Right atrium auricular region (tissue), 2 donors: Measurements from ENCODE around the gene PSMA1. TPM values are rescaled to one million over a fixed set of nuclear protein-coding genes. Genes with fewer than 3 reads are reported as not detected.
A peak's percentile ranks its signal among the peaks of the same experiment; 100 is the strongest.

Source experiments
- DNase-seq: peaks from one replicate; pipeline ENCODE4 v3.0.0-alpha.2; 2019; ENCODE audit warnings: low spot score
- H3K27ac ChIP-seq, 2 donors: fragments of 200-600 bp; sonication (generic); 1 replicate in 1 of 2; 2 replicates in 1 of 2; pipeline ENCODE4 v1.5.1; 2016 to 2019
- H3K27me3 ChIP-seq, 2 donors: fragments of 200-600 bp; sonication (generic); one replicate each; pipeline versions ENCODE4 v1.5.1 to v1.6.0; 2017 to 2019
- H3K36me3 ChIP-seq: fragments of 200-600 bp; sonication (generic); one replicate; pipeline ENCODE4 v1.5.1; 2016
- H3K4me1 ChIP-seq, 2 donors: fragments of 200-600 bp; sonication (generic); one replicate each; pipeline versions ENCODE4 v1.5.1 to v1.6.0; 2017 to 2019
- H3K4me3 ChIP-seq, 2 donors: fragments of 200-600 bp; sonication (generic); 1 replicate in 1 of 2; 2 replicates in 1 of 2; pipeline ENCODE4 v1.5.1; 2017 to 2019; ENCODE audit warnings: mild to moderate bottlenecking in 1 of 2, moderate library complexity in 1 of 2
- H3K9me3 ChIP-seq, 2 donors: fragments of 200-600 bp; sonication (generic); one replicate each; pipeline ENCODE4 v1.5.1; 2019
- CTCF ChIP-seq, 2 donors: fragments of 200-600 bp; sonication (generic); IDR thresholded peaks; one replicate each; pipeline ENCODE4 v1.5.1; 2019; ENCODE audit warnings: antibody characterized with exemption in 2 of 2
- total RNA-seq, 2 donors: library from RNA; depleted of rRNA; stranded (reverse); fragments of >200 nt; gene quantifications; one replicate each; pipeline ENCODE4 v1.1.0, GENCODE V29; 2016

PSMA1 gene
- total RNA-seq, 2 donors from 2014 or later = 96.0 to 104 TPM

- Histone ChIP-seq H3K4me3 (no peak overlapping the region), H3K27ac (no peak overlapping the region), H3K4me1 (no peaks in the 10 kb centered on the region), H3K9me3 (no peaks in the 10 kb centered on the region), H3K36me3 (peaks cover 99% of the 10 kb centered on the region), H3K27me3 (no peaks in the 10 kb centered on the region)
- no peak for TF ChIP-seq CTCF (IDR thresholded peaks at IDR 0.05)
- no peak for DNase-seq
These were observed 39.5 kb downstream of the PSMA1 start for GRCh38 chr11:14480716-14481115.

GRCh38 chr11:14471127-14471526 lies 49.1 kb downstream of the PSMA1 start:
- no peak for TF ChIP-seq CTCF (IDR thresholded peaks at IDR 0.05)
- no peaks in the 10 kb centered on the region for H3K9me3 ChIP-seq

GRCh38 chr11:14463623-14464022 lies 56.6 kb downstream of the PSMA1 start:
- Histone ChIP-seq H3K27me3 (no peaks in the 10 kb centered on the region), H3K4me3 (no peak overlapping the region), H3K9me3 (no peaks in the 10 kb centered on the region), H3K36me3 (peaks cover 94% of the 10 kb centered on the region), H3K4me1 (no peaks in the 10 kb centered on the region), H3K27ac (no peak overlapping the region)
- DNase-seq = no peak
- no peak for TF ChIP-seq CTCF (IDR thresholded peaks at IDR 0.05)

More at GRCh38 chr11:14471127-14471526, 49.1 kb downstream of the PSMA1 start:
- DNase-seq = no peak
- no peaks in the 10 kb centered on the region for H3K27me3 ChIP-seq
- no peak overlapping the region for H3K4me3 ChIP-seq
- no peak overlapping the region for H3K27ac ChIP-seq
- no peaks in the 10 kb centered on the region for H3K4me1 ChIP-seq
- H3K36me3 ChIP-seq = peaks cover 92% of the 10 kb centered on the region

GRCh38 chr11:14460147-14460546 lies 60.0 kb downstream of the PSMA1 start:
- Histone ChIP-seq H3K9me3 (no peaks in the 10 kb centered on the region), H3K4me1 (no peaks in the 10 kb centered on the region), H3K27ac (no peak overlapping the region), H3K36me3 (peaks cover 84% of the 10 kb centered on the region), H3K27me3 (no peaks in the 10 kb centered on the region), H3K4me3 (no peak overlapping the region)
- TF ChIP-seq CTCF (IDR thresholded peaks at IDR 0.05) = no peak
- DNase-seq = no peak

GRCh38 chr11:14458377-14458776 lies 61.8 kb downstream of the PSMA1 start:
- H3K27ac ChIP-seq = no peak overlapping the region
- no peak for TF ChIP-seq CTCF (IDR thresholded peaks at IDR 0.05)
- no peaks in the 10 kb centered on the region for H3K9me3 ChIP-seq
- H3K36me3 ChIP-seq = peaks cover 67% of the 10 kb centered on the region
- no peak overlapping the region for H3K4me3 ChIP-seq
- H3K27me3 ChIP-seq = no peaks in the 10 kb centered on the region
- H3K4me1 ChIP-seq = no peaks in the 10 kb centered on the region
- DNase-seq = no peak

GRCh38 chr11:14455648-14456430 lies 64.3 kb downstream of the PSMA1 start:
- Histone ChIP-seq H3K4me3 (no peak overlapping the region), H3K9me3 (no peaks in the 10 kb centered on the region), H3K27me3 (no peaks in the 10 kb centered on the region), H3K36me3 (peaks cover 44% of the 10 kb centered on the region), H3K27ac (peak overlapping the region in 1 of 2 donors; percentile 12), H3K4me1 (no peaks in the 10 kb centered on the region)
- DNase-seq = no peak
- no peak for TF ChIP-seq CTCF (IDR thresholded peaks at IDR 0.05)
